ENCODE data around the gene CCDC149.

Gene CCDC149

DNA sequence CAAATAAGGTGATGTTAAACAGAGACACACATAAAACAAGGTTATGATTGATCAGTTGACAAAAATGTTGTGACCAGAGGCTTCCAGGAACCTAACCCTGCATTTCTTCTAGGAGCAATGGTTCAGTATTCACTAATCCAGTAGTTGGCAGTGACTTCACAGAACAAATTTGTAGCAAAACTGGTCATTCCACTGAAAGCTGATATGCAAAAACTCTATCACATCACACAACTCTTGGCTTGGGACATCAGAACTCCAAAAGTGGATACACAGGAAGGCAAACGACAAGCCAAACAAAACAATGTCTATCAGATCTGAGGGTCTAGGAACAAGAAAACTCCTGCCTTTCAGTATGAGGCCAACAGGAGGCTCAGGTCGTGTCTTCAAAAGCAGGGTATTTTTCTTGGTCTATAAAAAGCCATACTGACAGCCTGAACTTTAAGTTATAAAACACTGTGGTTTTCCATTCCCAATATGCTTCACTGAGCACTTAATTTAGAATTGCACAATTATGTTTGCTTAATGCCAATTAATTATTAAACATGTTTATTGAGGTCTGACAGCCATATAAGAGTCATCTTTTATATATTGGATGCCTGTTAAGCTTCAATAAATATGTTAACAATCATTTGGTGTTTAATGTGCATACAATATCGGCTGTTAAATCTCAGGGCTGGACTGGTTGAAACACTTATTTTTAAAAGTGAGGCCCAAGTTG lies 71.9 kb downstream of the CCDC149 start:
- no peak for FAIRE-seq

GRCh38 chr4:24840362-24840761 lies 72.5 kb downstream of the CCDC149 start:
- FAIRE-seq (no peak), DNase-seq (ENCODE audit: insufficient read length, low spot score) (no peak)
- TF ChIP-seq SPI1 (IDR thresholded peaks at IDR 0.05; ENCODE audit: low read depth, low read length) (no peak), POLR2AphosphoS5 (IDR thresholded peaks at IDR 0.05; ENCODE audit: low read depth, low read length) (no peak), PAX5 (IDR thresholded peaks at IDR 0.05; ENCODE audit: insufficient read depth, low read length, severe bottlenecking) (no peak), POU2F2 (IDR thresholded peaks at IDR 0.05; ENCODE audit: low read depth, low read length) (no peak), TAF1 (IDR thresholded peaks at IDR 0.05; ENCODE audit: low read depth, low read length) (no peak), POLR2A (IDR thresholded peaks at IDR 0.05; ENCODE audit: low read depth, low read length) (no peak)

More for the DNA sequence above, 71.9 kb downstream of the CCDC149 start:
- TF ChIP-seq POU2F2 (IDR thresholded peaks at IDR 0.05; ENCODE audit: low read depth, low read length): no peak
- no peak for TF ChIP-seq SPI1 (IDR thresholded peaks at IDR 0.05; ENCODE audit: low read depth, low read length)
- no peak for TF ChIP-seq POLR2AphosphoS5 (IDR thresholded peaks at IDR 0.05; ENCODE audit: low read depth, low read length)
- TF ChIP-seq TAF1 (IDR thresholded peaks at IDR 0.05; ENCODE audit: low read depth, low read length): no peak
- no peak for TF ChIP-seq POLR2A (IDR thresholded peaks at IDR 0.05; ENCODE audit: low read depth, low read length)
- no peak for TF ChIP-seq PAX5 (IDR thresholded peaks at IDR 0.05; ENCODE audit: insufficient read depth, low read length, severe bottlenecking)
- no peak for DNase-seq (ENCODE audit: insufficient read length, low spot score)

DNA sequence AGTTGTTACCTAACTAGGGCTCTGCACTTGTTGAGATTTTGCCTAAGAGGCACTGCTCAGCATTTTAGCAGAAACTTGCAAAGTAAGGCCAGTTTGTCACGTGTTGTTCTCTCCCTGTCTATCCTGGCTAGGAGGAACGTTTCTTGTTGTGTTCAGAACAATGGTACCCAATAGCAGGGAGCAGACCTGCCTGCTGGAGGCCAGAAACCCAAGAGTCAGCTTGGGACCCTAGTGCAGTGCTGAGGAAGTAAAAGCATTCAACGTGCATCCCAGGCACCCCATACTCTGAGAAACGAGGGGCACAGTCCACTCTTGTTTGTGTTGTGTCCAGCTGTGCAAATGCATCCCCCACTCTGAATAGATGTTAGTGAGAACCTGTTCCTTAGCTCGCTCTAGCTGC lies 75.1 kb downstream of the CCDC149 start:
- FAIRE-seq (no peak), DNase-seq (ENCODE audit: insufficient read length, low spot score) (no peak)
- no peak for TF ChIP-seq SPI1 (IDR thresholded peaks at IDR 0.05; ENCODE audit: low read depth, low read length)
- TF ChIP-seq POLR2AphosphoS5 (IDR thresholded peaks at IDR 0.05; ENCODE audit: low read depth, low read length): no peak
- no peak for TF ChIP-seq TAF1 (IDR thresholded peaks at IDR 0.05; ENCODE audit: low read depth, low read length)
- TF ChIP-seq PAX5 (IDR thresholded peaks at IDR 0.05; ENCODE audit: insufficient read depth, low read length, severe bottlenecking): no peak
- TF ChIP-seq POU2F2 (IDR thresholded peaks at IDR 0.05; ENCODE audit: low read depth, low read length): no peak
- TF ChIP-seq POLR2A (IDR thresholded peaks at IDR 0.05; ENCODE audit: low read depth, low read length): no peak

DNA sequence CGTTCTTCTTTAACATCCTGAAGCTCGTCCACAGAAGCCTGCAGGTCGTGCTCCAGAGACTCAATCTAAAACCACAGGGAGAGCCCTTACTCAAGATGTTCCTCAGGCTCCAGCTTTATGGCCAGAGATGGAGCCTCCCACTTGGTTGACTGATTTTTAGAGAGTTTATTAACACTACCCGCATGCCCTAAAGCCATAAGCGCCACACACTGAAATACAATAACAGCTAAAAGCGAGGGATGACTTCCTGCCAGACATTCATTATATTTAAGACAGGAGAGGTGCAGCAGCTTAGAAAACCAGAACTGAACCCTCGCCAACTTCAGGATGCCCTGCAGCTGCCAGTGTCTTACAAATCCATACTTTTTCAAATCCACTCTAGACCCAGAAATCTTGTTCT lies 75.5 kb downstream of the CCDC149 start:
- FAIRE-seq: no peak

GRCh38 chr4:24836661-24837242 lies 76.1 kb downstream of the CCDC149 start:
- FAIRE-seq: no peak
- TF ChIP-seq POLR2AphosphoS5 (IDR thresholded peaks at IDR 0.05; ENCODE audit: low read depth, low read length): no peak
- no peak for TF ChIP-seq TAF1 (IDR thresholded peaks at IDR 0.05; ENCODE audit: low read depth, low read length)
- no peak for TF ChIP-seq PAX5 (IDR thresholded peaks at IDR 0.05; ENCODE audit: insufficient read depth, low read length, severe bottlenecking)
- TF ChIP-seq SPI1 (IDR thresholded peaks at IDR 0.05; ENCODE audit: low read depth, low read length): no peak
- TF ChIP-seq POU2F2 (IDR thresholded peaks at IDR 0.05; ENCODE audit: low read depth, low read length): no peak
- TF ChIP-seq POLR2A (IDR thresholded peaks at IDR 0.05; ENCODE audit: low read depth, low read length): no peak

More for the DNA sequence above, 75.5 kb downstream of the CCDC149 start:
- TF ChIP-seq POLR2AphosphoS5 (IDR thresholded peaks at IDR 0.05; ENCODE audit: low read depth, low read length) (no peak), TAF1 (IDR thresholded peaks at IDR 0.05; ENCODE audit: low read depth, low read length) (no peak), SPI1 (IDR thresholded peaks at IDR 0.05; ENCODE audit: low read depth, low read length) (no peak), POLR2A (IDR thresholded peaks at IDR 0.05; ENCODE audit: low read depth, low read length) (no peak), POU2F2 (IDR thresholded peaks at IDR 0.05; ENCODE audit: low read depth, low read length) (no peak), PAX5 (IDR thresholded peaks at IDR 0.05; ENCODE audit: insufficient read depth, low read length, severe bottlenecking) (no peak)
- no peak for DNase-seq (ENCODE audit: insufficient read length, low spot score)

GRCh38 chr4:24835696-24836095 lies 77.1 kb downstream of the CCDC149 start:
- DNase-seq (ENCODE audit: insufficient read length, low spot score) (no peak), FAIRE-seq (no peak)
- TF ChIP-seq POLR2AphosphoS5 (IDR thresholded peaks at IDR 0.05; ENCODE audit: low read depth, low read length) (no peak), POLR2A (IDR thresholded peaks at IDR 0.05; ENCODE audit: low read depth, low read length) (no peak), TAF1 (IDR thresholded peaks at IDR 0.05; ENCODE audit: low read depth, low read length) (no peak), POU2F2 (IDR thresholded peaks at IDR 0.05; ENCODE audit: low read depth, low read length) (no peak), SPI1 (IDR thresholded peaks at IDR 0.05; ENCODE audit: low read depth, low read length) (no peak), PAX5 (IDR thresholded peaks at IDR 0.05; ENCODE audit: insufficient read depth, low read length, severe bottlenecking) (no peak)

More at GRCh38 chr4:24836661-24837242, 76.1 kb downstream of the CCDC149 start:
- no peak for DNase-seq (ENCODE audit: insufficient read length, low spot score)

GRCh38 chr4:24831637-24832036 lies 81.2 kb downstream of the CCDC149 start:
- DNase-seq (ENCODE audit: insufficient read length, low spot score): no peak
- TF ChIP-seq TAF1 (IDR thresholded peaks at IDR 0.05; ENCODE audit: low read depth, low read length) (no peak), POLR2A (IDR thresholded peaks at IDR 0.05; ENCODE audit: low read depth, low read length) (no peak), SPI1 (IDR thresholded peaks at IDR 0.05; ENCODE audit: low read depth, low read length) (no peak), POLR2AphosphoS5 (IDR thresholded peaks at IDR 0.05; ENCODE audit: low read depth, low read length) (no peak), POU2F2 (IDR thresholded peaks at IDR 0.05; ENCODE audit: low read depth, low read length) (no peak), PAX5 (IDR thresholded peaks at IDR 0.05; ENCODE audit: insufficient read depth, low read length, severe bottlenecking) (no peak)
- FAIRE-seq: peak; percentile 80

DNA sequence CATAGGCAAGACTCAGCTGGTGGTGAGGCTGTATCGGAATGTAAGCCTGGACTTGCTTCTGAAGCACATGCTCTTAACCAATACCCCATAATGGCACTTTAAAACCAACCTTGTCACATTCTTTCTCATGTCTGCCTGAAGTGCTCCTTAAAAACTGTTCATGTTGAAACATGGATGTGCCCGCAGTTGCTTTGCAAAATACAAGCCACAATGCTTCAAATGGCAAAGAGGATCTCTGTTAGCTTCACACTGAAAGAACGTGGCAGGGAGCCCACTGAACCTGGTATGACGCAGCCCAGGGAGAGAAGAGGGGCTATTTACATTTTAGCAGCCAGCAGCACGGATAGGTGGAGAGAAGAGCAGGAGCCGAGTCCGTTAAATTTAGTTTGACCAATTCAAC lies 88.1 kb downstream of the CCDC149 start:
- FAIRE-seq (no peak), DNase-seq (ENCODE audit: insufficient read length, low spot score) (no peak)
- TF ChIP-seq POLR2A (IDR thresholded peaks at IDR 0.05; ENCODE audit: low read depth, low read length): no peak

GRCh38 chr4:24820541-24820940 lies 92.3 kb downstream of the CCDC149 start:
- FAIRE-seq (no peak), DNase-seq (ENCODE audit: insufficient read length, low spot score) (no peak)
- TF ChIP-seq POLR2A (IDR thresholded peaks at IDR 0.05; ENCODE audit: low read depth, low read length) (no peak), POU2F2 (IDR thresholded peaks at IDR 0.05; ENCODE audit: low read depth, low read length) (no peak), PAX5 (IDR thresholded peaks at IDR 0.05; ENCODE audit: insufficient read depth, low read length, severe bottlenecking) (no peak), TAF1 (IDR thresholded peaks at IDR 0.05; ENCODE audit: low read depth, low read length) (no peak), POLR2AphosphoS5 (IDR thresholded peaks at IDR 0.05; ENCODE audit: low read depth, low read length) (no peak), SPI1 (IDR thresholded peaks at IDR 0.05; ENCODE audit: low read depth, low read length) (no peak)

Data from GM12891 (cell line).